Sciatic nerve (tissue), 2 donors: Measurements from ENCODE around the gene SLAMF8. TPM values are rescaled to one million over a fixed set of nuclear protein-coding genes. Genes with fewer than 3 reads are reported as not detected.

ENCODE experiments used
- ATAC-seq: fragments of 200-7000 bp; cut with Tn5 transposase; one replicate; pipeline ENCODE4 v1.9.1; 2020; ENCODE audit warnings: mild to moderate bottlenecking, moderate library complexity
- DNase-seq: peaks from one replicate; pipeline ENCODE4 v3.0.0-alpha.2; 2020; ENCODE audit warnings: low spot score
- intact Hi-C: fragments of 100-400 bp; cut with DNase I; formaldehyde crosslinking; loops from one replicate; pipeline ENCODE4 v1.14.2; 2022
- total RNA-seq: library from RNA; stranded (reverse); fragmentation: NEBNext Ultra II Directional; extraction: Animal tissue kit (Norgen Biotek cat#: 25700); gene quantifications from one replicate; pipeline ENCODE4 v1.2.1, GENCODE V29; 2021
- donor health status: DM: no; HTN: no; CAD: no.
- donor health status: DM: no; HTN: no; CAD: no.

Gene SLAMF8
- total RNA-seq, 1 donor from 2014 or later: 3.3 TPM

DNA sequence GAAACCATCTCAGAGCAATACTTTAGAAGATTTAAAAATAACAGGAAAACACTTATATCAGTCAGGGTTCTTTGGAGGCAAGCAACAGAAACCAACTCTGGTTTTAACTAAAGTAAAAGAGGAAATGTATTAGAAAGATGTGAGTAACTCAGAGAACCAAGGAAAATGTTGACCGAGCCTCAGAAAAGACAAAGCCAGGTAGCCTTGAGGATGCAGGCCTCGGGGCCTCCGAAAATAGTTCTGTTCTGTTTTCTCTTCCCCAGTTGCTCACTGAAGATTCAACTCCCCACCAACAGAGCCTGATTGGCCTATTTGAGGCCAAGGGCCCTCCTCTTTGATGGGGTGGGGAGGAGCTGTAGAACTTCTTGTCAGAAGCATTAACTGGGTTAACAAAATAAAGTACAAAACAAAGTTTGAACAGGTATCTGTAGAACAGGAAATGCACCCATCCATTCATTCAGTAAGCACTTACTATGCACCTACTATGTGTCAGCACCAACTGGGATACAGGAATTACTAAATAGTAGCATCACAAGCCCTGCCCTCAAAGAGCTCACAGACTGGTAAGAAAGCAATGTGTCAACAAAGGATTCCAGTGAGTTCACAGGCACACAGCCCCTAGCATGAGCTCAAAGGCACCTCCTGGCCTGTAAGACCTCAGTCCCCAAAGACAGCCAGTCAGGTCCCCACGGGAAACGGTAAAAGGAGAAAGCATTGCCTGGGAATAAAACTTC is 12.6 kb downstream of the SLAMF8 start:
- DNase-seq: no peak
- ATAC-seq: no peak
- intact Hi-C loops: no loop called here

DNA sequence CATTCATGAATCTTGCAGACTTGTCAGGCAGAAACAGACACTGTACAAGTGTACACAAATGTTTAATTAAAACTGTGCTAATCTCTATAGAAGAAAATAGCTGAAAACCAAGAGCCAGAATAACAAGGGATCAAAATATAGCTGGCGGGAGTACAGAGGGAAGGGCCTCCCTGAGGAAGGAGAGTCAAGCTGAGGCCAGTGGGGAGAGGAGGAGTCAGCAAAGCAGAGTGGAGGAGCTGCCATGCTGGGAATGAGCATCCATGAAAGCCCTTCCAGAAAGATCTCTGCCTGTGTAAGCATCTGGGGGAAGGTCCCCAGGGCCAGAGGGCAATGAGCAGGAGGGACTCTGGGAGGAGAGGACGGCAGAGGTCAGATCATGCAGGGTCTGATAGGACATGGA is 15.1 kb downstream of the SLAMF8 start:
- DNase-seq: no peak
- no peak for ATAC-seq
- intact Hi-C loops: no loop called here

DNA sequence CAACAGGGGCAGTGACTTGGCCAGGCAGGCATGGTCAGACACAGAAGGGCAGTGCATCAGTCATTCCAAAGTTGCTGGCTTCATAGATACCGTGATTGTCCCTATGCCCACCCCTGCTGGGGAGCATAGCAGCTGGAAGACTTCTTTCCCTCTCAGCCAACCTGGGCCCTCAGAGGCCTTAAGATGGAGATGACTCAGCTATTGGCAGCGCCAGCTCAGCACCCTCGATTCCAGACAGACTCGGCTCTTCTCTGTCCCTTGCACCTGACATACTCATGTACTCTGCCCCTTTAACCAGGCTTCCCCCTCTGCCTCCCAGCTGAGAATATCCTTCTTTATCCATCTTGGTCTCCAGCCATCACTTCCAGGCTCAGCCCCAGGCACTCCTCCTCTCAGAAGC is 16.8 kb downstream of the SLAMF8 start:
- intact Hi-C loops: no loop called here
- ATAC-seq (no peak), DNase-seq (no peak)

DNA sequence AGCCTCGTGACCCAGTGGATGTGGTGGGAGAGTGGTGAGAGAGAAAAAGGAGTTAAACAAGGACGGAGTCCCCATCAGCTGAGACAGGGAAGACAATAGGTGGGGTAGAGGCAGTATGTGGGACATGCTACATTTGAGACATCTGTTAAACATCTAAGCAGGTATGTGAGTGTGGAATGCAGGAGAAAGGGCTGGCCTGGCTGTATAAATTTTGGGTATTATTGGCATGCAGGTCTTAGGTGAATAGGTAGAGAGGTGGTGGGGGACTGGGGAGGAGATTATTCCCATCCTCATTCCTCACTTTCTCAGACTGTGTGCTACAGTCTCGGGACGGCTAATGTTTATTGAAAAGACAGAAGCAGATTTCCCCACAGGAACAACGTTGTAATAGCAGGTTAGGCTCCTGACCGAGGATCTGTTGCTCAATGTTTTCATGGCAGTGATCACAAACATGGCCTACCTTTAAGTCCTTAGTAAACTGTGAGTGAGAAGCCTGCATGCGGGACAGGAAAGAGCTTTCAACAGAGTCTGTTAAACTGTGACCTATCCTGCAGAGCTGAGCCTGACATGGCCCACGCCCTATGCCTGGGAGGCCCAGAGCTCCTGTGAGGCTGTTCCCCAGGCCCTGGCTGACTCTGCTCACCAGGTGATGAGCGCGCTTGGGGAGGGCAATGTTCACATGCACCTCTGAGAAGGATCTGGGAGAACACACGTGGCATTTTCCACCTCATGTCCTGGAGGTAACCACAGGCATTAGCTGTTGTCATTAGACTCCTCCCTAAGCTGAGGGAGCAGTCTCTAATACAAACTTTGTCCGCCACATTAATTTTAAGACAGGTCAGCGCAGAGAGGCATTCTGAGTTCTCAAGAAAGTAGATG is 19.3 kb downstream of the SLAMF8 start:
- intact Hi-C loops: no loop called here

DNA sequence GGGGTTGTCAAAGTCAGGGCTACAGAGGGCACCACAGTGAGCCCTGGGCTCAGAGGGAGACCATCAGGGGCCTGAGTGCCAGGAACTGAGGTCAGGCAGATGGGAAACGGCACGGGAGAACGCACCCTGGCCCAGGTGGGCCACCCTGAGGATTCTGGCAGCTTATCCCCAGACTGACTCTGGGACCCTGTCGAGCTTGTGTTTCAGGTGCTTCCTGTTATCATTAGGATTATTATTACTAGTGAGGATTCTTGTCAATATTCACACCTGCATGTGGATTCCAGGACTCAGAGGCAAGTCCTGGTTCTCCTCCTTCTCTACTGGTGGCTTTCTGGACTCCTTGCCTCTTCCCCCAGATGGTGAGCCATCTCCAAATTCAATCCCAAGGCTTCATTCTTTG is 20.6 kb downstream of the SLAMF8 start:
- intact Hi-C loops: no loop called here
- ATAC-seq: no peak
- no peak for DNase-seq

More for the DNA sequence above, 19.3 kb downstream of the SLAMF8 start:
- ATAC-seq (no peak), DNase-seq (no peak)

DNA sequence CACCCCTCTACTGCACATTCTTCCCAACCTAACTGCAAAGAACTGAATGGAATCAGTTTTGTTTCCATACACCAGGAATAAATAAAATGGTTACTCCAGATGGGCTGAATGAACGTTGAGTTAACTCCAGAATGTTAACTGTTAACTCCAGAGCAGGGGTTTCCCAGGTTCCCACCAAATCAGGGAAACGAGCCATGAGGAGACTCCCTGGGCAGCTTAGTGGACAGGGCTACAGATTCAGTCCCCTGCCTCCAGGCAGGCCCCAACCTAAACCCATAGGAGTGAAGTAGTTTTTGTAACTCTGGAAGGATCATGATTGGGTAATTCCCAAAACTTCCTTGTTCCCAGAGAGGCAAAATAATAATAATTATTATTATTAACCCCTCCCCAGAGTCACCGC is 21.7 kb downstream of the SLAMF8 start:
- intact Hi-C loops: no loop called here
- no peak for ATAC-seq

DNA sequence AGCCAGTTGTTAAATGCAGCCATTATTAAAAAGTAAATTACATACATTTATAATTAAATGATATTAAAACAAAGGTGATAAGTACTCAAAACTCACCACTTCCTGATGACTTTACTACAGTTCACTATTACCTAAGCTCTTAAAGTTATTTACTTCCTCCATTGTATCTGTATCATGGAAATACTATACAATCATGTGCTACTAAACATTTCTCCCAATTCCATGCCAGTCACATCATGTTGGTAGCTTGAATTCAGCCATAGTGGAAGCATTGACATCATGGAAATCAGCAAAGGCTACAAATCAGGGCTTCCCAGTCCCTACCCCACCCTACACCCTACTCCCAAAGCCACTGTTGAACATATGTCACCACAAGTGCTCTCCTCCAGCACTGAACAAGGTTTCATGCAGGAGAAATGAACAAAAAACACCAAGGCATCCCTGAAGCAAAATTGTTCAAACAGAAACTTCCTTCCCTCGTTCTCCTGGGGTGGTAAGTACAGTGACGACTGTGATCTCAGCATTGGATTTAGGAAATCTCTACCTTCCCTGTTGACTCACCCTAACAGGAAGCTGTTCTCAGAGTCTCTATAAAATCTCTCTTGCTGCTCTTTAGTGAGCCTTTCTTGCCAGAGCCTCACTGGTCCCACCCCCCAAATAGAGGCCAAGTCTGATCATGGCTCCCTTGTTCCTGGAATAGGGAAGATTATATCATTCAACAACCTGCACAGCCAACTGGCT is 23.1 kb downstream of the SLAMF8 start:
- intact Hi-C loops: no loop called here
- ATAC-seq (no peak), DNase-seq (no peak)

More for the DNA sequence above, 21.7 kb downstream of the SLAMF8 start:
- no peak for DNase-seq

DNA sequence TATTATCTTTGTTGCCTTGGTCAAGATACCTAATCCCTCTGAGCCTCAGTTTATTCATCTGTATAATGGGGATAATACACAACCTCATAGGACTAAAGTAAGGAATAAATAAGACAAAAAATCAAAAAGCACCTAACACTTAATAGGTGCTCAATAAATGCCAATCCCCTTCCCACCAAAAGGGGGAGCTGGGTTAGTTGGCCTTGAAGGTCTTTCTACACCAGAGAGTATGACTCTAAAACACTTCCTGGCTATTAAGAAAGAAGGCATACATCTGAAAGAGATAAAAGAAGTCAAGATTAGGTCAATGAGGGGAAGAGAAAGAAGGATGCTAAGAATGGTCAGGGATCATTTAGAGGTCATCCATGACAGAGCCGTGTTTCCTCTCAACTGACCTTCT is 24.7 kb downstream of the SLAMF8 start:
- intact Hi-C loops: no loop called here
- DNase-seq (no peak), ATAC-seq (no peak)

DNA sequence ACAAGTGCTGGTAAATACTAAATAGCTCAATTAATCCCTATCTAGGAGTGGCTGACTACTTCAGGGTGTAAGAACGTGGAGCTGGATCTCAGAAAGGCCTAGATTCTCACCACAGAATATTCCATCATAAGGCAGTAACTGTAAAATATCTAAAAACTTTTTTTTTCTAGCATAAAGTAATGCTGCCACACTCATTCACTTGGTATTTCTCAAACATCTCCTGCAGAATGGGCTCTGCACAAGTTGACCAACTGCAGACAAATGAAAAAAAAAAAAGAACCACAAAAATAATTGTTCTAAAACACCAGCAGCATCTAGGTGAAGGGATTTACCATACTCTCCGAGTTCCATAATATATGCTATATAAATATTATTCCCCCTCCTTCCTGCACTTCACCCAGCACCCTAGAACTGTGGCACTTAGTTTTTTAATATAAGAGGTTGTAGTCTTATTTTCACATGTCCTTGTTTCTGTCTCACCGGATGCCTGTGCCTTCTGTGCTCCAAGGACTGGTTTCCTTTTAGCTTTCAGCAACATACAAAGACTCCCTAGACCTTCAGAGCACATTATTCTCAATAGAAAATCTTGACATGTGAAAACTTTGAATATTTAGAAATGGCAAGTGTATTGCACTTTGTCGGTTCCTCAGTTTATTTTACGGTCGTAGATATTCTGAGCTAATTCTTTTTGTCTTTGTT is 26.9 kb downstream of the SLAMF8 start:
- no peak for DNase-seq
- ATAC-seq: no peak
- intact Hi-C loops: no loop called here

DNA sequence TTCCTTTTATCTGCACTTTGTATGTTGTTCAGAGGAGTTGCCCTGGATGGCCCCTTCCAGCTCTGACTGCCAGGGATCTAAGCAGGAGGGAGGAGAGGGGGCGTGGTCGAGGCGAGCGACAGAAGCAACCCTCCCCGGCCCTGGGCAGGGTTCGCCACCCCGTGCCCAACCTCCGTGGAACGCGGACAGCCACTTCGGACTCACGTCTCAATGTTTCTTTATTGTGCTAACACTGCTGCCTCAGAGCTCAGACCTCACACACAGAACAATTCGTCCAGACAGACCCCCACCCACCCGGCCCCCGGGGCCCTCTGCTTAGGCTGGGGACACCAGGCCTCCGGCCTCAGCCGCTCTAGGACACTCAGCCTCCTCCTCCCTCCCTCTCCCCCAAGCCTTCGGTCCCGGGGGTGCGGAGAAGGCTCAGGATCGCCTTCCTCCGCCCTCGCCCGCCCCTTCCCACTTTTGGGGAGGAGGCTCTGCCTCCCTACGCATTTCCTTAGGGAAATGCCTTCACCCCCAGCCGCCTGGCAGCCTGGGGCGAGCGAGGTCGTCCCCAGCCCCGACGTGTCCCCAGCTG is 27.5 kb downstream of the SLAMF8 start:
- peak; percentile 85 for ATAC-seq
- intact Hi-C loops: no loop called here
- peak; percentile 85 for DNase-seq

DNA sequence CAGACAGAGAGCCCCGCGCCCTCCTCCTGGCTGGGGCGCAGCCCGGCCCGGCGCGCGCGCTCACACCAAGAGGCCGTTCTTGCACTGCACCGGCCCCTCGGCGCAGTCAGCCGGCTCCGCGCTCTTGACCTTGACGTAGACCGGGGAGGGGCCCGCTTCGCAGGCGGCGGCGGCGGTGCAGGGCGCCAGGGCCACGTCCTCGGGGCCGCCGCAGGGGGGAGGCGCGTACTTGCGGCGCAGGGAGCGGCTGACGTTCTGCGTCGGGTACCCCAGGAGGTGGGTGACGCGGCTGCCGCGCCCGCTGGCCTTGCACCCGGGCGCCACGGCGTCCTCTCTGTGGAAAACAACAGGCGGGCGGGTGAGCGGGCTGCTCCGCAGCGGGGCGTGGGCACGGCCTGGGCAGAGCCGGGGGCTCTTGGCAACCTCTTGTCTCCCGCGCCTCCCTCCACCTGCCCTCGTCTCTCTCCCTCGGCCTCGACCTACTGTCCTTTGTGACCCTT is 28.1 kb downstream of the SLAMF8 start:
- DNase-seq: peak; percentile 90
- intact Hi-C loops: no loop called here
- peak; percentile 95 for ATAC-seq

DNA sequence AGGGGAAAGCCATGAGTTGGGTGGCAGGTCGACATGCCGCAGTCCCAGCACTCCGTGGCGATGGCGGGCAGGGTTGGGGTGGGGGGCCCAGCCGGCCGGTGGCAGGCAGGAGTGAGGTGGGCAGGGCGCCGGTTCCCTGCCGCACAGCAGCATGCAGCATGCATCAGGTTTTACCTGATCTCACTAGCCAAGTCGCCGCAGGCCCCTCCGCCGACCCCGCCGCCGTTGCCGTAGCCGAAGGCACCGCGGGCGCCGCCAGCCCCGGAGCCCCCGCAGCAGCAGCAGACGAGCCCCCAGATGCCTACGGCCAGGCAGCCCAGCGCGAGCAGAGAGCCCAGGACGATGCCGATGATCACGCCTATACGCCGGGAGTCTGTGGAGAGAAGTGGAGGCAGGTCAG is 29.0 kb downstream of the SLAMF8 start:
- ATAC-seq (no peak), DNase-seq (no peak)
- intact Hi-C loops: no loop called here

DNA sequence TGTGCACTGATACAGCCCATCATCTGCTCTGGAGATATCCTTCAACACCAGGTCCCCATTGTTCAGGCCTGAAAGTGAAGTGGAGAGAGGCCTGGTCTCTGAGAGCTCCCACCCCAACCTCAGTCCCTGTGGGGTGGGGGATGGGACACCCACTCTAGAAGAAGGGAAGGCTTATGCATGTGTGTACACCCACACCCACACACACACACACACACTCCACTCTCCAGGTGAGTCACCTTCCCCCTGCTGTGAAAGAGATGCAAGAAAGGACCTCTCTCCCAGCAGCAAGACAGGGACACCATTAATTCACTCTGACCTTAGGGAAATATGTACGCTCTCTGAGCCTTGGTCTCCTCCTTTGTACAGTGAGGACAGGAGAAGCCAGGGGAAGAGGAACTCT is 29.9 kb downstream of the SLAMF8 start:
- ATAC-seq (no peak), DNase-seq (no peak)
- intact Hi-C loops: no loop called here

DNA sequence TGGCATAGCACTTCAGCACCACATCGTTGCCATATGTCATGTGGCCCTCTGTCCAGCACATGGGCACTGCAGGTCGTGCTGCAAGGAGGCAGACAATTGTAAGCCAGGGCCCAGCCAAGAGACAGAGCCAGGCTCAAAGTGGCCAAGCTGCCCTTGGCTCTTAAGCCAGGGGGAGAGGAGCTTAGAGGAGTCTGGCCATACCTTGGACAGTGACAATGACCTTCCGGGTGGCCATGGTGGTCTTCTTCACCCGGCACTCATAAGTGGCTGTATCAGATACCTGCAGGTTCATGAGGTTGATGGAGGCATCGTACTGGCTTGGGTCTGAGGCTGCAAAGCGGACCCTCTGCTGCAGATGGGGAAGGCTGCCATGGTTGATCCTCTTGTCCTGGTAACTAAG is 31.2 kb downstream of the SLAMF8 start:
- intact Hi-C loops: no loop called here
- ATAC-seq (no peak), DNase-seq (no peak)

DNA sequence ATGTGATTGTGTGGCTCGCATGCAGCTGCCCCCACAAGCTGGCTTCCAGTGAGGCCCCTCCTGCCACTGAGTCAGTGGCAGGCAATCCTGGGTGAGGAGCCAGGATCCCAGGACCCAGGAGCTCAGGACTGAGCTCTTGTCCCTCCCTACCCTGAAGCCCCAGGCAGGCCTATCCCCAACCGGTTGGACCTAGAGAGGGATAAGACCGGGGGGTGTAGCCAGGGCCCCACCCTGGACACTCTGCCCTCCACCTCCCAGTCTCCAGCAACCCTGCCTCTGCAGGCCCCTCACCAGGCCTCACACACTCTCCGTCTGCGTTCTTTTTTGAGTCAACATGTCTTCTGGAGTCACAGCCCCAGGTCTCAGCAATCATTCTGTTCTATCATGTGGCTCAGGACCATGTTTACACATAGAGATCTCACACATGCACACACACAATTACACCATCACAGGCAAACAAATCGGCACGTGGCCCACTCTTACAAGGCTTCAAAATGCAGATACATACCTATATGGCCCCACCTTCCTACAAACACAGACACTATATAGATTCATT is 33.2 kb downstream of the SLAMF8 start:
- no peak for DNase-seq
- ATAC-seq: no peak
- intact Hi-C loops: no loop called here

DNA sequence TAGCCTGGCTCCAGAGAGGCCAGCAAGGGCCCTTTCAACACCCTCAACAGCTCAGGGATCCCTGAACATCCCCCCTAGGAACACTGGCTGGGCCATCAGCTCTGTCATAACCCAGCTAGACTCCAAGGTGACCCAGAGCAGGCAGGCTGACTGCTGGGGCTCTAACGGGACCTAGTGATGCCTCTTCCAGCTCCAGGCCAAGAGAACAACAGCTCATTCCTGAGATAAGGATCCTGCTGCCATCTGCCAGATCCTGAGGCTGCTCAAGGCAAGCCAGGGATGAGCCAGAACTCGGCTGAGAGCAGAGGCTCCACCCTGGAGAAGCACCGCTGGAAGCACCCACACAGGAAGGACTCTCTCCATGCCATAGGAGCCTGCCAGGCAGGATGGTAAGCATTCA is 33.8 kb downstream of the SLAMF8 start:
- ATAC-seq (no peak), DNase-seq (no peak)
- intact Hi-C loops: no loop called here

DNA sequence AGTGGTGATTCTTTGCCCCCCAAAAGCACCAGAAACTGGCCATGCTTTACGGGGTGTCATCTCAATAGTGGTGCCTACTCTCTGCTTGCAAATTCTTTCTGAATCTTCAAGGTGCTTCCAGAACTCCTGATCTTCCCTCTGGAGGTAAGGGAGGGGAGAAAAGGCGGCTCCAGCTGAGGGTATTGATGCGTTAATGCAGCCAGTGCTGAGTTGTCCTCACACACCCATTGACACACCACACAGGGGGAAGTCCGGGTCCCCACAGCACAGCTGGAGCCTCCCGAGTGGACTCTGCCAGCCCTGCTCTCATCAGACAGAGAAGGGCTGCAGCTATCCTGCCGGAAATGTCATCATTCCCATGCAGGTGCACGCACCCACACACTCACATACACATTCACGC is 34.5 kb downstream of the SLAMF8 start:
- intact Hi-C loops: no loop called here
- DNase-seq: no peak
- no peak for ATAC-seq

DNA sequence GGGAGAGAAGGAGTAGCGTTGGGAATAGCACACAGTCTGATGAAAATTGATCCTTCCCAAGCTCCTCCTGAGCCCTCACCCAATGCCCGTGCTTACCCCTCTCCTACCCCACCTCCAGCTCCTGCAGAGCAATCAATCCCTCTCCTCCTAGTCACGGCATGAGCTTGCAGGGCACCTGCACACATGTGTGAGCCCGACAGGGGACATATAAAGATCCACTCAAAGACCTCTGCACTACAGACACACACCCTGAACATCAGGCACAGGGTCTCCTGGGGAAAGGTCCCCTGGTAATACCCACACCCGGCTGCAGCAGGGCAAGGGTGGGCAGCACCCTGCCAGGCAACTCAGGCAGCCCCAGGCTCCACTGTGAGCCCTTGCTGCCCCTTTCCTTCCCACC is 35.4 kb downstream of the SLAMF8 start:
- no peak for DNase-seq
- intact Hi-C loops: no loop called here

More for the DNA sequence above, 35.4 kb downstream of the SLAMF8 start:
- no peak for ATAC-seq
